A673 (cell line): ENCODE data around the gene ADI1. TPM values are rescaled to one million over a fixed set of nuclear protein-coding genes. Genes with fewer than 3 reads are reported as not detected.

Experiments
- BruUV-seq: library from RNA; stranded (reverse); fragments of 400-500 nt; replicated peaks from 2 replicates; lab custom pipeline; 2021; lab: Mats Ljungman, UMichigan
- CTCF ChIA-PET: fragments of 300-600 bp; sonication (Branson Sonifier 250); formaldehyde crosslinking; loops from one replicate; lab custom pipeline; 2022; ENCODE audit warnings: antibody characterized with exemption; lab: Charles Lee
- POLR2A ChIA-PET: fragments of 300-600 bp; sonication (Branson Sonifier 250); formaldehyde crosslinking; loops from one replicate; lab custom pipeline; 2022; ENCODE audit warnings: antibody characterized with exemption; ENCODE audit not compliant: low non-redundant PET; lab: Charles Lee
- DNase-seq: peaks from one replicate; pipeline ENCODE4 v3.0.0-alpha.2; 2015; ENCODE audit warnings: low spot score
- H3K27ac ChIP-seq: fragments of 200-600 bp; sonication (generic); 2 replicates; pipeline ENCODE4 v1.5.1; 2016; ENCODE audit warnings: mixed run types, low read depth, mild to moderate bottlenecking, mixed read lengths, antibody characterized with exemption, low read length; ENCODE audit not compliant: poor library complexity, severe bottlenecking
- H3K27me3 ChIP-seq: fragments of 200-600 bp; sonication (generic); replicated peaks from 2 replicates; pipeline ENCODE4 v1.6.1; 2017; ENCODE audit warnings: mixed run types, low read depth, mild to moderate bottlenecking, mixed read lengths, antibody characterized with exemption, low read length; ENCODE audit not compliant: insufficient read depth, poor library complexity
- H3K36me3 ChIP-seq: fragments of 200-600 bp; sonication (generic); 2 replicates; pipeline ENCODE4 v1.6.1; 2016; ENCODE audit warnings: mixed run types, mild to moderate bottlenecking, mixed read lengths, antibody characterized with exemption, low read length; ENCODE audit not compliant: insufficient read depth, poor library complexity, severe bottlenecking
- H3K4me1 ChIP-seq: fragments of 200-600 bp; sonication (generic); 2 replicates; pipeline ENCODE4 v1.6.1; 2017; ENCODE audit warnings: mixed run types, mild to moderate bottlenecking, mixed read lengths, antibody characterized with exemption, low read length; ENCODE audit not compliant: insufficient read depth, poor library complexity, severe bottlenecking
- H3K4me3 ChIP-seq: fragments of 200-600 bp; sonication (generic); 2 replicates; pipeline ENCODE4 v1.5.1; 2016; ENCODE audit warnings: low read depth, mixed run types, mild to moderate bottlenecking, mixed read lengths, low read length; ENCODE audit not compliant: poor library complexity, severe bottlenecking
- H3K9me3 ChIP-seq: fragments of 200-600 bp; sonication (generic); 2 replicates; pipeline ENCODE4 v1.6.1; 2016; ENCODE audit warnings: mixed run types, low read depth, mild to moderate bottlenecking, mixed read lengths, antibody characterized with exemption, low read length; ENCODE audit not compliant: poor library complexity, severe bottlenecking
- EZH2 ChIP-seq: fragments of 200-600 bp; sonication (generic); IDR thresholded peaks from 2 replicates; pipeline ENCODE4 v1.6.1; 2017; ENCODE audit warnings: borderline replicate concordance, low read depth, mild to moderate bottlenecking, mixed read lengths, antibody characterized with exemption, low read length; ENCODE audit not compliant: poor library complexity, severe bottlenecking
- intact Hi-C: fragments of 100-400 bp; cut with micrococcal nuclease; formaldehyde crosslinking; loops from one replicate; pipeline ENCODE4 v1.10.0; 2022; ENCODE audit not compliant: unreplicated experiment
- total RNA-seq: library from RNA; stranded (reverse); gene quantifications from 2 replicates; pipeline ENCODE4 v1.2.3, GENCODE V29; 2021
- TF ChIP-seq, protein P1 (sequence below): fragments of 300-800, 200-600 bp; sonication (generic); conservative IDR thresholded peaks from 2 replicates; pipeline ENCODE4 v1.5.1; 2017; ENCODE audit warnings: low read depth, mild to moderate bottlenecking, antibody characterized with exemption, low read length, moderate library complexity, mixed read lengths

Gene ADI1
- total RNA-seq, 1 experiment from 2014 or later = 68.3 TPM

DNA sequence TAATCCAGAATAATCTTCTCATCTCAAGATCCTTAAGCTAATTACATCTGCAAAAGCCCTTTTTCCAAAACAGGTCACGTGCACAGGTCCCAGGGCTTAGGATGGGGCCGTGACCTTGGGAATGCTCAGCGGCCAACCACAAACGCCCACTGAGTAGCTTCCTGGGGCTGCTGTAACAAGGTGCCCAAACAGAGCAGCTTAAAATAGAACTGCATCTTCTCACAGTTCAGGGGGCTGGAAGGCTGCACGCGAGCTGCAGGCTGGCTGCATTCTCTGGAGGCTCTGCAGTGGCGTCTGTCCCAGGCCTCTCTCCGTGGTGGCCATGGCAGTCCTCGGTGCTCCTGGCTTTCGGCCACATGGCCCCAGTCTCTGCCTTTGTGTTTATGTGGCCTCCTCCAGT lies 31.9 kb downstream of the ADI1 start:
- H3K36me3 ChIP-seq = no peaks in the 10 kb centered on the region
- no peaks in the 10 kb centered on the region for H3K4me1 ChIP-seq
- intact Hi-C loops = no loop called here
- no peak for DNase-seq
- no peaks in the 10 kb centered on the region for H3K27me3 ChIP-seq
- H3K4me3 ChIP-seq = no peak overlapping the region
- no TSS peak for BruUV-seq
- ChIA-PET CTCF (no interaction called here), POLR2A (no interaction called here)
- no peak overlapping the region for H3K27ac ChIP-seq
- H3K9me3 ChIP-seq = no peaks in the 10 kb centered on the region
- no peak for TF ChIP-seq EZH2
- TF ChIP-seq, protein P1, sequence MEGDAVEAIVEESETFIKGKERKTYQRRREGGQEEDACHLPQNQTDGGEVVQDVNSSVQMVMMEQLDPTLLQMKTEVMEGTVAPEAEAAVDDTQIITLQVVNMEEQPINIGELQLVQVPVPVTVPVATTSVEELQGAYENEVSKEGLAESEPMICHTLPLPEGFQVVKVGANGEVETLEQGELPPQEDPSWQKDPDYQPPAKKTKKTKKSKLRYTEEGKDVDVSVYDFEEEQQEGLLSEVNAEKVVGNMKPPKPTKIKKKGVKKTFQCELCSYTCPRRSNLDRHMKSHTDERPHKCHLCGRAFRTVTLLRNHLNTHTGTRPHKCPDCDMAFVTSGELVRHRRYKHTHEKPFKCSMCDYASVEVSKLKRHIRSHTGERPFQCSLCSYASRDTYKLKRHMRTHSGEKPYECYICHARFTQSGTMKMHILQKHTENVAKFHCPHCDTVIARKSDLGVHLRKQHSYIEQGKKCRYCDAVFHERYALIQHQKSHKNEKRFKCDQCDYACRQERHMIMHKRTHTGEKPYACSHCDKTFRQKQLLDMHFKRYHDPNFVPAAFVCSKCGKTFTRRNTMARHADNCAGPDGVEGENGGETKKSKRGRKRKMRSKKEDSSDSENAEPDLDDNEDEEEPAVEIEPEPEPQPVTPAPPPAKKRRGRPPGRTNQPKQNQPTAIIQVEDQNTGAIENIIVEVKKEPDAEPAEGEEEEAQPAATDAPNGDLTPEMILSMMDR = no peak

DNA sequence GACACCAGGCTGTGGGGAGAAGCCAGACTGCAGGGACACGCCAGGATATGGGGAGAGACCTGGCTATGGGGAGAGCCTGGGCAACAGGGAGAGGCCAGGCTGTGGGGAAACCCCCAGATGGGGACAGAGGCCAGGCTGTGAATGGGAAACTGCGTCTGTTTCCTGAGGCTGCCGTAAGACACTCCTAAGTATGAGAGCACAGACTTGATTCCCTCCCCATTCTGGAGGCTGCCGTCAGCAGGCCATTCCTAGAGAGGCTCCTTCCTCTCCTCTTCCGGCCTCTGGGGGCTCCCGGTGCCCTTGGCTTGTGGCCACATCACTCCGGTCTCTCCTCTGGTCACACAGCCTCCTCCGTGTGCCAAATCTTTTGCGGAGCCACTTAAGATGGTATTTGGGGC lies 32.3 kb downstream of the ADI1 start:
- intact Hi-C loops = no loop called here
- Histone ChIP-seq H3K4me1 (no peaks in the 10 kb centered on the region), H3K27ac (no peak overlapping the region), H3K27me3 (no peaks in the 10 kb centered on the region), H3K36me3 (no peaks in the 10 kb centered on the region), H3K9me3 (no peaks in the 10 kb centered on the region), H3K4me3 (no peak overlapping the region)
- TF ChIP-seq, protein P1 = no peak
- TF ChIP-seq EZH2 = no peak
- POLR2A ChIA-PET = no interaction called here
- no TSS peak for BruUV-seq
- DNase-seq = no peak
- CTCF ChIA-PET = no interaction called here

DNA sequence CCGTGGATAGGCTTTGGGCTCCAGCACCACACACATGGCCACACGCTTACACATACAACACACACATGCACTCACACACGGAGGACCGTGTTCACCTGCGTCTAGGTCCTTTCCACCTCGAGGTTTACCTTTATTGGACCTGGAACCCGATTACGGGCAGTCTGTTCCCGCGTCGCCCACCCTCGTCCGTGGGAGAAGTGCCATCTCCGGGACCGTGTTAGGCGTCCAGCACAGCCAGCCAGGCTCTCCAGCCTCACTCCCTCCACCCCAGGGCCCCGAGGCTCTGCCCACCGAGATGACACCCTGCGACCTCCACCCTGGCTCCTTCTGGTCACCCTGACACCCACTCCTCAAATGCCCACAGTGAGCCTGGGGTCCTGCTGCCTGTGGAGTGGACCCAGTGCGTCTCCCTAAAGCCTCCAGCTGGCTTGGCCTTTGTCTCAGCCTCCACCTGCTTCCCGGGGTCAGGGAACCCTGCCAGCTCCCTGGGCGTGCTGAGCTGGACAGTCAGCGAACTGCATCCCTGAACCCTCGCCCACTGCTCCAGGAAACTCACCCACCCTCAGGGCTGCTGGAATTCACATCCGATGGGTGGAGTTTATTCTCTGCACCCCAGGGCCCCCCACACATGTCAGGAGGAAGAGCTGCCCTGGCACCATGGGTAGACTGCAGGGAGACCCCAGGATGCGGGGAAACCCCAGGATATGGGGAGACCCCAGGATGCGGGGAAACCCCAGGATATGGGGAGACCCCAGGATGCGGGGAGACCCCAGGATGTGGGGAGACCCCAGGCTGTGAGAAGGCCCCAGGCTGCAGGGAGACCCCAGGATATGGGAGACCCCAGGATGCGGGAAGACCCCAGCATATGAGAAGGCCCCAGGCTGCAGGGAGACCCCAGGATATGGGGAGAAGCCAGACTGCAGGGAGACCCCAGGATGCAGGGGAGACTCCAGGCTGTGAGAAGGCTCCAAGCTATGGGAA lies 33.0 kb downstream of the ADI1 start:
- H3K27ac ChIP-seq = no peak overlapping the region
- H3K27me3 ChIP-seq = no peaks in the 10 kb centered on the region
- intact Hi-C loops = no loop called here
- POLR2A ChIA-PET = no interaction called here
- no TSS peak for BruUV-seq
- TF ChIP-seq, protein P1 = no peak
- TF ChIP-seq EZH2 = no peak
- no peak for DNase-seq
- no peak overlapping the region for H3K4me3 ChIP-seq
- no peaks in the 10 kb centered on the region for H3K36me3 ChIP-seq
- no peaks in the 10 kb centered on the region for H3K4me1 ChIP-seq
- CTCF ChIA-PET = no interaction called here
- H3K9me3 ChIP-seq = no peaks in the 10 kb centered on the region
